Lower leg skin (tissue), 3 donors: ENCODE results near the gene HMGCS2.

ENCODE experiments used
- CTCF ChIP-seq, 3 donors: fragments of 450-650 bp; IDR thresholded peaks; one replicate each; pipeline ENCODE4 v1.5.1; 2016; ENCODE audit warnings: antibody characterized with exemption in 3 of 3, mild to moderate bottlenecking in 3 of 3, moderate library complexity in 2 of 3
- POLR2A ChIP-seq, 2 donors: fragments of 450-650 bp; IDR thresholded peaks; one replicate each; pipeline ENCODE4 v1.6.1; 2016 to 2017; ENCODE audit warnings: antibody characterized with exemption in 2 of 2, mild to moderate bottlenecking in 1 of 2, moderate library complexity in 1 of 2

GRCh38 chr1:119747451-119747850 lies 21.3 kb downstream of the HMGCS2 start:
- no peak for TF ChIP-seq CTCF (IDR thresholded peaks at IDR 0.05)
- TF ChIP-seq POLR2A (IDR thresholded peaks at IDR 0.05): no peak
